Lower leg skin (tissue), 3 donors: ENCODE results near the gene PCBP1.

Experiments used
- CTCF ChIP-seq, 3 donors: fragments of 450-650 bp; IDR thresholded peaks; one replicate each; pipeline ENCODE4 v1.5.1; 2016; ENCODE audit warnings: antibody characterized with exemption in 3 of 3, mild to moderate bottlenecking in 3 of 3, moderate library complexity in 2 of 3
- POLR2A ChIP-seq, 2 donors: fragments of 450-650 bp; IDR thresholded peaks; one replicate each; pipeline ENCODE4 v1.6.1; 2016 to 2017; ENCODE audit warnings: antibody characterized with exemption in 2 of 2, mild to moderate bottlenecking in 1 of 2, moderate library complexity in 1 of 2

- TF ChIP-seq CTCF (IDR thresholded peaks at IDR 0.05) (no peak), POLR2A (IDR thresholded peaks at IDR 0.05) (no peak)
Observed at GRCh38 chr2:70046534-70046933, 40.7 kb upstream of the PCBP1 start.
